Nephron progenitor cell (in vitro differentiated cells): Measurements from ENCODE around the gene RNF144A.

Experiments used
- DNase-seq: peaks from one replicate; pipeline ENCODE4 v3.0.0; 2021
- H3K27ac Mint-ChIP-seq: 2 replicates; pipeline ENCODE4 v1.8.0; 2021; ENCODE audit warnings: mild to moderate bottlenecking, moderate library complexity, mixed read lengths
- H3K27me3 Mint-ChIP-seq: 2 replicates; pipeline ENCODE4 v1.8.0; 2021; ENCODE audit warnings: mild to moderate bottlenecking, low read depth, mixed read lengths; ENCODE audit not compliant: poor library complexity
- H3K36me3 Mint-ChIP-seq: 2 replicates; pipeline ENCODE4 v1.8.0; 2021; ENCODE audit warnings: low read depth, mixed read lengths
- H3K4me1 Mint-ChIP-seq: 2 replicates; pipeline ENCODE4 v1.8.0; 2021; ENCODE audit warnings: mixed read lengths
- H3K4me3 Mint-ChIP-seq: 2 replicates; pipeline ENCODE4 v1.8.0; 2021; ENCODE audit warnings: mild to moderate bottlenecking, moderate library complexity, mixed read lengths
- H3K9me3 Mint-ChIP-seq: 2 replicates; pipeline ENCODE4 v1.8.0; 2021; ENCODE audit warnings: mild to moderate bottlenecking, moderate library complexity, mixed read lengths
- TF ChIP-seq, protein P1 (sequence below): fragments of 200-600 bp; sonication (generic); IDR thresholded peaks from 2 replicates; pipeline ENCODE4 v1.5.0; 2021; ENCODE audit warnings: antibody characterized with exemption

The RNF144A gene

GRCh38 chr2:6927753-6928152 is 10.5 kb downstream of the RNF144A start:
- TF ChIP-seq, protein P1, sequence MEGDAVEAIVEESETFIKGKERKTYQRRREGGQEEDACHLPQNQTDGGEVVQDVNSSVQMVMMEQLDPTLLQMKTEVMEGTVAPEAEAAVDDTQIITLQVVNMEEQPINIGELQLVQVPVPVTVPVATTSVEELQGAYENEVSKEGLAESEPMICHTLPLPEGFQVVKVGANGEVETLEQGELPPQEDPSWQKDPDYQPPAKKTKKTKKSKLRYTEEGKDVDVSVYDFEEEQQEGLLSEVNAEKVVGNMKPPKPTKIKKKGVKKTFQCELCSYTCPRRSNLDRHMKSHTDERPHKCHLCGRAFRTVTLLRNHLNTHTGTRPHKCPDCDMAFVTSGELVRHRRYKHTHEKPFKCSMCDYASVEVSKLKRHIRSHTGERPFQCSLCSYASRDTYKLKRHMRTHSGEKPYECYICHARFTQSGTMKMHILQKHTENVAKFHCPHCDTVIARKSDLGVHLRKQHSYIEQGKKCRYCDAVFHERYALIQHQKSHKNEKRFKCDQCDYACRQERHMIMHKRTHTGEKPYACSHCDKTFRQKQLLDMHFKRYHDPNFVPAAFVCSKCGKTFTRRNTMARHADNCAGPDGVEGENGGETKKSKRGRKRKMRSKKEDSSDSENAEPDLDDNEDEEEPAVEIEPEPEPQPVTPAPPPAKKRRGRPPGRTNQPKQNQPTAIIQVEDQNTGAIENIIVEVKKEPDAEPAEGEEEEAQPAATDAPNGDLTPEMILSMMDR = no peak
- H3K36me3 Mint-ChIP-seq = peaks cover 26% of the 10 kb centered on the region
- peaks cover 7% of the 10 kb centered on the region for H3K9me3 Mint-ChIP-seq
- H3K27ac Mint-ChIP-seq = no peak overlapping the region
- no peaks in the 10 kb centered on the region for H3K27me3 Mint-ChIP-seq
- DNase-seq = no peak
- H3K4me1 Mint-ChIP-seq = peaks cover 33% of the 10 kb centered on the region
- H3K4me3 Mint-ChIP-seq = no peak overlapping the region

DNA sequence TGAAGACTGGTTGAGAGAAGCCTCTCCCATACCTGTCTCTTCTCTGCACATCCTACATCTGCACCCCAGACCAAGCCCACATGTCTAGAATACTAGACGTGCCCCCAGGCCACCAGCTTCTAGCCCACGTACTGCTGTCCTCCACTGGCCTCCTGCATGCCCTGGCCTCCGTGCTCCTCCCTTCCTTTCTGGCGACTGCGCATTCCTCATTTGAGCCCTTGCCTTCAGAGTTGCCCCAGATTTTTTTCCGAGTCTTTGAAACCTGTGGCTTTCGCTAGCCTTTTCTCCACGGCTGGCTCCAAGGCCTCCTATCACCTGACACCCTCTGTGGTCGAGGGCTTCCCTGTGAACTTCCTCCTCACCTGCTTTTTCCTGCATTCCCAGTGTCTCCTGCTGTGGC is 11.2 kb downstream of the RNF144A start:
- H3K4me3 Mint-ChIP-seq = no peak overlapping the region
- DNase-seq = no peak
- peaks cover 26% of the 10 kb centered on the region for H3K4me1 Mint-ChIP-seq
- peaks cover 32% of the 10 kb centered on the region for H3K36me3 Mint-ChIP-seq
- peaks cover 7% of the 10 kb centered on the region for H3K9me3 Mint-ChIP-seq
- H3K27me3 Mint-ChIP-seq = no peaks in the 10 kb centered on the region
- TF ChIP-seq, protein P1 = no peak
- peak overlapping the region; percentile 58 for H3K27ac Mint-ChIP-seq

DNA sequence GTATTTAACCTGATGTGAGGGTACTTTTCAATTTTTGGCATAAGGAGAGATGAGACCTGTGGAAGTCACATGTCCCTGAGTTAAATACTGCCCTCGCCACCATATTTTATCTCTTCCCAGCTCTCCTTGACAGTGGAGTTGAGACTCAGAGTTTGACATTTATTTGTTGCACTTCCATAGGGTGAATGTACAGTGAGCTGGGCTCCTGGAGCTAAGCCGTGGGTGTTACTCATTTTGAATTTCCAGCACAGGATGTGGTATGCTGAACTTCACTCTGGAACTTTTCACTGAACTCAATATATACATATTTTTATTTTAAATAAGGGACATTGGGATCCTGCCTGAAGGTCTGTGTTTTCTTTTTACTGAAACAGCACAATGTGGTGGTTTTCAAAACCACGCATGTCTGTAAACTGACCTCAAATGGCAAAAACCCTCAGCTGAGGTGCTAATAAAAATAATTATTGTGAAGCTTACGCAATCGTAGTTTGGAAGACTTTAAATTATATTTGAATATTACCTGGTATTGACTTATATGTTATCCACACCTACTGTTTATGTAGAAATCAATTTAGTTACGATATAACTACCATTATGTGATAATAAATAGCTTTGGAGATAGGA is 12.1 kb downstream of the RNF144A start:
- Mint-ChIP-seq H3K36me3 (peaks cover 32% of the 10 kb centered on the region), H3K9me3 (peaks cover 7% of the 10 kb centered on the region), H3K4me3 (no peak overlapping the region), H3K27me3 (no peaks in the 10 kb centered on the region), H3K4me1 (peaks cover 18% of the 10 kb centered on the region), H3K27ac (no peak overlapping the region)
- no peak for DNase-seq
- TF ChIP-seq, protein P1 = no peak

DNA sequence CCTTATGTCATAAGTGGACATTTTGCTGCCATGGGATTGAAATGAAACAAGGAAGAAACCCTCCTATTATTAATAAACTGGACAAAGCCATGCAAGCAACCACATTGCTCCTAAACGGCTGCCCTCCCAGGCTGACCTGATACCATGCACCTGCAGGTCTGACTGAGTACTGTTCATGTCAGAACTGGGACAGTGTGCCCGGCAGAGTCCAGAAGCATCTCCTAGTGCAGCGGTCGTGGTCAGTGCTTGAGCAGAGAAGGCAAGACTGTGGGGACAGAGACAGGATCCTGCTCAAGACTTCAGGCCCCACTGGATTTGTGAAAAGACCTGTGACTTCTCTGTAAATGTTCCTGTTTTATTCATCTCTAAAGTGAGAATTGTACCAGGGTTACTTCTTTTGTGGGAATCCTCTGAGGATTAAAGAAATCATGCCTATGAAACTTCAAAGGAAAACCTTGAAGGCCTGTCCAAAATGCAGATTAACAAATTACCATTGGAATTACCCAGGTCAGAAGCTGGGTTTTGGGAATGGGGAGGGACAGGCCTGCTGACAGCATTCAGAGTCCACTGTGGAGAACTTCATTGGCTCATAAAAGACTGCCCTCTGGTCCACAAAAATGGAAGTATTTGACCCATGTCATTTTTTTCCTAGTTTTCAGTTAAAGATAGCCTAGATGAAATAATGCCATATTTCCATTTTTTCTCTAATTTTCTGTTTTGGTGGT is 13.9 kb downstream of the RNF144A start:
- H3K4me3 Mint-ChIP-seq = no peak overlapping the region
- no peak overlapping the region for H3K27ac Mint-ChIP-seq
- no peak for DNase-seq
- TF ChIP-seq, protein P1 = no peak
- H3K9me3 Mint-ChIP-seq = peaks cover 12% of the 10 kb centered on the region
- peaks cover 41% of the 10 kb centered on the region for H3K36me3 Mint-ChIP-seq
- H3K4me1 Mint-ChIP-seq = peaks cover 12% of the 10 kb centered on the region
- H3K27me3 Mint-ChIP-seq = no peaks in the 10 kb centered on the region

- H3K4me1 Mint-ChIP-seq = peaks cover 11% of the 10 kb centered on the region
- no peak for DNase-seq
- no peaks in the 10 kb centered on the region for H3K27me3 Mint-ChIP-seq
- H3K27ac Mint-ChIP-seq = no peak overlapping the region
- H3K4me3 Mint-ChIP-seq = no peak overlapping the region
- peaks cover 12% of the 10 kb centered on the region for H3K9me3 Mint-ChIP-seq
- H3K36me3 Mint-ChIP-seq = peaks cover 41% of the 10 kb centered on the region
- TF ChIP-seq, protein P1 = no peak
These were observed 14.5 kb downstream of the RNF144A start for GRCh38 chr2:6931753-6932152.

DNA sequence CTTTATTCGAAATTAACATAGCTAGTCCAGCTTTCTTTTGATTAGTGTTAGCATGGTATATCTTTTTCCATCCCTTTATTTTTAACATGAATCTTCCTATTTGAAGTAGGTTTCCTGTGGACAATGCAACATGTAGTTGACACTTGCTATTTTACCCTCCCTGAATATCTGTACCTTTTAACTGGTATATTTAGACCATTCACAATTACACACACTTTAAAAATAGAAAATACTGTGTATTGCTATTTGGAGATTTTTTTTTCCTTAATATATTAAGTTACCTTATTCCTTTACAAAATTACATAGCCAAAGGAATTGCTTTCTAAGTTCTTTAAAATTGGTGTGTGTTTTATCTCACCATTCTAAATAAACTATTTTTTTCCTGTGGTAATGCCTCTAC is 15.0 kb downstream of the RNF144A start:
- Mint-ChIP-seq H3K27me3 (no peaks in the 10 kb centered on the region), H3K4me1 (peaks cover 6% of the 10 kb centered on the region), H3K4me3 (no peak overlapping the region), H3K27ac (no peak overlapping the region), H3K9me3 (peaks cover 12% of the 10 kb centered on the region), H3K36me3 (peaks cover 41% of the 10 kb centered on the region)
- no peak for DNase-seq
- TF ChIP-seq, protein P1 = no peak
